ENCODE data around the gene DCHS1. TPM values are rescaled to one million over a fixed set of nuclear protein-coding genes. Genes with fewer than 3 reads are reported as not detected.
A peak's percentile ranks its signal among the peaks of the same experiment; 100 is the strongest.

Gene DCHS1
- total and polyA plus RNA-seq, 9 donors, result 5.2 to 36.8 (median 20.8) TPM

DNA sequence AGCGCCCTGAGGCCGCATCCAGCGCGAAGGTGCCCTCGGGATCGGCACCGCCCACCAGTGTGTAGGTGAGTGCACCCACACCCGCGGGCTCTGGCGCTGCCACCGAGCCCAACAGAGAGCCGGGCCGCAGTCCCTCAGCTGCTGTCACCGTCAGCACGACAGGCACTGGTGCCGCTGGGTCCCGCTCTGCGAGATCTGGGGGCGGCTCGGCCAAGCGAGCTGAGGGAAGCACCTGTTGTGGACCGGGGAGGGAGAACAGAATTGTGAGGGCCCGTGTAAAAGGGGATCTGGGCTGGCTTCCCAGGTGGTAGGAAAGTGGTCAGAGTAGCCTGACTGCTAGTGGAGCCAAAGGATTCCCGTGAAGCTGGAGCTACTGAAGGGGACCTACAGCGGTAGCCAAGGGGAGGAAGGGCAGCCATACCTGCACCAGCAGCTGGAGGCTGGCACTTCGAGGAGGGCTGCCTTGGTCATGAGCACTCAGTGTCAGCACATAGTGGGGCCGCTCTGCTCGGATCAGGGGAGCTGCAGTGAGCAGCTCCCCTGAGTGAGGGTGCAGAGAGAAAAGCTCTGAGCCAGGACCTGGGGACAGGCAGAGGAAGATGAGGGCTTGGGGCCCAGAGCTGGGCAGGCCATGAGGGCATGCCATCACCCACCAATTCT is 24.8 kb downstream of the DCHS1 start:
- Histone ChIP-seq H3K4me3 (no peak overlapping the region), H3K36me3 (no peaks in the 10 kb centered on the region)
- intact Hi-C loops (cut with DNase I), result no loop called here

DNA sequence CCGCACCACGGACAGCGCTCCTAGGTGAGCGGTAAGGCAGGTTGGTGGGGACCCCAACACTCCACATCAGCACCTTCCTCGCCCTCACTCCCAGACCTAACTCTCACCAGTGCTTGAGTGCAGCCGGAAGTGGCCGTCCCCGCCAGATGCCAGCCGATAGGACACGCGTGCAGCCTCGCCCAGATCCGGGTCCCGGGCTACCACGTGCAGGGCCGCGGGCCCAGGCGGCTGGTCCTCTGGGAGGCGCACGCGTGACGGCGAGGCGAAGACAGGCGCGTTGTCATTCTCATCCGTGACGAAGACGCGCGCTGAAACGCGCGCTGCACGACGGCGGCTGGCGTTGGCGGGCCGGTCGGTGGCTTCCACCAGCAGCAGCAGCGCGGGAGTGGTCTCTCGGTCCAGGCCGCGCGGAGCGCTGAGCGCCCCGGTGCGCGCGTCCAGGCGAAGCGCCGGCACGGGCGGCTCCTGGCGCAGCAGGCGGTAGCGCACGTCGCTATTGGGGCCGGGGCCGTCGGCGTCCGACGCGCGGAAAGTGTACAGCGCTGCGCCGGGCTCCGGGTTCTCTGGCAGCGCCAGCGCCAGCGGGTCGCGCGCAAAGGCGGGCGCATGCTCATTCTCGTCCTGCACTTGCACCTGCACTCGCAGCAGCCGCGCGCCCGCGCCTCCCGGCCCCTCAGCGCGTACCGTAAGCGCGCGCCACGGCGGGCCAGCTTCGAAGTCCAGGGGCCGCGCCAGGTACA is 25.5 kb downstream of the DCHS1 start:
- intact Hi-C loops (cut with DNase I), result no loop called here
- Histone ChIP-seq H3K4me3 (no peak overlapping the region), H3K27ac (no peak overlapping the region), H3K4me1 (ENCODE audit: insufficient read depth) (no peaks in the 10 kb centered on the region), H3K27me3 (no peaks in the 10 kb centered on the region), H3K9me3 (no peaks in the 10 kb centered on the region), H3K36me3 (no peaks in the 10 kb centered on the region)
- TF ChIP-seq POLR2A (IDR thresholded peaks at IDR 0.05) (no peak), EP300 (IDR thresholded peaks at IDR 0.05) (no peak)
- TF ChIP-seq, protein P1, sequence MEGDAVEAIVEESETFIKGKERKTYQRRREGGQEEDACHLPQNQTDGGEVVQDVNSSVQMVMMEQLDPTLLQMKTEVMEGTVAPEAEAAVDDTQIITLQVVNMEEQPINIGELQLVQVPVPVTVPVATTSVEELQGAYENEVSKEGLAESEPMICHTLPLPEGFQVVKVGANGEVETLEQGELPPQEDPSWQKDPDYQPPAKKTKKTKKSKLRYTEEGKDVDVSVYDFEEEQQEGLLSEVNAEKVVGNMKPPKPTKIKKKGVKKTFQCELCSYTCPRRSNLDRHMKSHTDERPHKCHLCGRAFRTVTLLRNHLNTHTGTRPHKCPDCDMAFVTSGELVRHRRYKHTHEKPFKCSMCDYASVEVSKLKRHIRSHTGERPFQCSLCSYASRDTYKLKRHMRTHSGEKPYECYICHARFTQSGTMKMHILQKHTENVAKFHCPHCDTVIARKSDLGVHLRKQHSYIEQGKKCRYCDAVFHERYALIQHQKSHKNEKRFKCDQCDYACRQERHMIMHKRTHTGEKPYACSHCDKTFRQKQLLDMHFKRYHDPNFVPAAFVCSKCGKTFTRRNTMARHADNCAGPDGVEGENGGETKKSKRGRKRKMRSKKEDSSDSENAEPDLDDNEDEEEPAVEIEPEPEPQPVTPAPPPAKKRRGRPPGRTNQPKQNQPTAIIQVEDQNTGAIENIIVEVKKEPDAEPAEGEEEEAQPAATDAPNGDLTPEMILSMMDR (IDR thresholded peaks at IDR 0.05), result no peak
- 81 to 84% (median 83%) methylated on average over 102 of the region's 102 CpGs for WGBS, 3 donors
- DNase-seq, result peak in 1 of 5 donors; percentile 16

More for the DNA sequence above, 24.8 kb downstream of the DCHS1 start:
- WGBS, 3 donors, result 85 to 88% (median 85%) methylated on average over 26 to 28 of the region's 28 CpGs
- no peaks in the 10 kb centered on the region for H3K9me3 ChIP-seq
- H3K27me3 ChIP-seq, result no peaks in the 10 kb centered on the region
- peaks cover 4% of the 10 kb centered on the region for H3K4me1 ChIP-seq (ENCODE audit: insufficient read depth)
- TF ChIP-seq POLR2A (IDR thresholded peaks at IDR 0.05) (no peak), EP300 (IDR thresholded peaks at IDR 0.05) (no peak)
- TF ChIP-seq, protein P1 (IDR thresholded peaks at IDR 0.05), result no peak
- H3K27ac ChIP-seq, result no peak overlapping the region
- peak in 1 of 5 donors; percentile 15 for DNase-seq

DNA sequence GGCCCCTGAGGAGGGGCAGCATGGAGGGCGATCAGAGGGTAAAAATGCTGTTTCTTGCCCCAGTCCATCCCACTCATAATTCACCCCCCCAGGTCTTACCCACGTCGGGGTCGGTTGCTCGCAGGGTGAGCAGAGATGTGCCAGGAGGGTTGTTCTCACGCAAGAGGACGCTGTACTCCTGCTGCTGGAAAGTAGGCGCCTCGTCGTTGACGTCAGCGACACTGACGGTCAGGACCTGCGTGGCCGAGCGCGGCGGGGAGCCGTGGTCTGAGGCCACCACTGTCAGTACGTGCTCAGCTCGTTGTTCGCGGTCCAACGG is 26.1 kb downstream of the DCHS1 start:
- Histone ChIP-seq H3K27ac (no peak overlapping the region), H3K9me3 (no peaks in the 10 kb centered on the region), H3K4me1 (ENCODE audit: insufficient read depth) (no peaks in the 10 kb centered on the region), H3K27me3 (no peaks in the 10 kb centered on the region), H3K36me3 (no peaks in the 10 kb centered on the region), H3K4me3 (no peak overlapping the region)
- peak in 1 of 5 donors; percentile 24 for DNase-seq
- 89 to 94% (median 91%) methylated on average over 24 of the region's 24 CpGs for WGBS, 3 donors
- TF ChIP-seq, protein P1 (IDR thresholded peaks at IDR 0.05), result no peak
- TF ChIP-seq POLR2A (IDR thresholded peaks at IDR 0.05) (no peak), EP300 (IDR thresholded peaks at IDR 0.05) (no peak)
- intact Hi-C loops (cut with DNase I), result no loop called here

DNA sequence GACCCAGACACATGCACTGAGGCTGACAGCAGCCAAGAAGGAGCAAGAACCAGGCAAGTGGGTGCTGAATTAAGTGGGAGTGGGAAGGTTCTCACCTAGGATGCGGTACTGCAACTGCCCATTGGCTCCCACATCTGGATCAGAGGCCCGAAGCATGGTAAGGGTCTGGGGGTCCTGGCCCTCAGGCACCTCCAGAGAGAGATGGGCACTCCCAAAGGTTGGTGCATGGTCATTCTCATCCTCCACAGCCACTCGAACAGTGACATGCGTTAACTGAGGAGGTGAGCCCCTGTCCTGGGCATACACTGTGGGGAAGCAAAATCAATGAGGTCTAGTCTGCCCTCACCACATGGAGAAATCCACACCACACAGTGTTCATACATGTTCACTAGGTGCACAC is 27.1 kb downstream of the DCHS1 start:
- no peaks in the 10 kb centered on the region for H3K4me1 ChIP-seq (ENCODE audit: insufficient read depth)
- intact Hi-C loops (cut with DNase I), result no loop called here
- no peak for TF ChIP-seq EP300 (IDR thresholded peaks at IDR 0.05)
- TF ChIP-seq, protein P1 (IDR thresholded peaks at IDR 0.05), result no peak
- no peak for TF ChIP-seq POLR2A (IDR thresholded peaks at IDR 0.05)
- H3K27me3 ChIP-seq, result no peaks in the 10 kb centered on the region
- no peak for DNase-seq
- H3K9me3 ChIP-seq, result no peaks in the 10 kb centered on the region
- 93 to 95% (median 93%) methylated on average over 4 of the region's 4 CpGs for whole genome bisulfite sequencing, 3 donors
- H3K36me3 ChIP-seq, result no peaks in the 10 kb centered on the region
- H3K4me3 ChIP-seq, result no peak overlapping the region
- no peak overlapping the region for H3K27ac ChIP-seq

Measured in ovary (tissue), 9 donors.